CD4-positive, alpha-beta T cell (primary cell): Measurements from ENCODE around the gene CDK8. TPM values are rescaled to one million over a fixed set of nuclear protein-coding genes. Genes with fewer than 3 reads are reported as not detected.

Experiments
- ATAC-seq: fragments of 200-7000 bp; cut with Tn5 transposase; one replicate; pipeline ENCODE4 v1.10.0; 2022; ENCODE audit warnings: mild to moderate bottlenecking; ENCODE audit not compliant: poor library complexity
- CTCF ChIA-PET: fragments of 350-600 bp; sonication (Branson Sonifier 250); formaldehyde crosslinking; loops from one replicate; lab custom pipeline; 2021; ENCODE audit warnings: antibody characterized with exemption, inconsistent platforms; lab: Charles Lee
- POLR2A ChIA-PET: fragments of 350-600 bp; sonication (Branson Sonifier 250); formaldehyde crosslinking; loops from one replicate; lab custom pipeline; 2021; ENCODE audit warnings: antibody characterized with exemption, inconsistent platforms; lab: Charles Lee
- DNase-seq, 14 experiments: peaks; one replicate each; pipeline ENCODE4 v3.0.0-alpha.2; 2013 to 2020; ENCODE audit warnings: mixed read lengths in 2 of 14
- H3K27ac ChIP-seq, 2 donors: one replicate each; pipeline versions ENCODE4 v1.5.1 to v1.7.0; 2013; ENCODE audit warnings: low read length in 2 of 2, low read depth in 1 of 2, mild to moderate bottlenecking in 1 of 2
- H3K27me3 ChIP-seq, 2 experiments: 1 replicate in 1 of 2; 2 replicates in 1 of 2; pipeline versions ENCODE4 v1.6.1 to v1.7.0; 2013; ENCODE audit warnings: low read length in 2 of 2, control low read depth in 1 of 2, mild to moderate bottlenecking in 1 of 2, moderate library complexity in 1 of 2; ENCODE audit not compliant: insufficient read depth in 2 of 2, control insufficient read depth in 1 of 2
- H3K36me3 ChIP-seq: one replicate; pipeline ENCODE4 v1.6.1; 2013; ENCODE audit warnings: low read length, control low read depth; ENCODE audit not compliant: insufficient read depth
- H3K4me1 ChIP-seq: one replicate; pipeline ENCODE4 v1.6.1; 2013; ENCODE audit warnings: low read length, control low read depth; ENCODE audit not compliant: insufficient read depth
- H3K4me3 ChIP-seq: one replicate; pipeline ENCODE4 v1.5.1; 2013; ENCODE audit warnings: mild to moderate bottlenecking, low read length, moderate library complexity
- H3K9me3 ChIP-seq, 2 experiments: 1 replicate in 1 of 2; 2 replicates in 1 of 2; pipeline versions ENCODE4 v1.6.1 to v1.7.0; 2013; ENCODE audit warnings: low read length in 2 of 2, mild to moderate bottlenecking in 2 of 2, control low read depth in 1 of 2, moderate library complexity in 1 of 2; ENCODE audit not compliant: control insufficient read depth in 1 of 2, insufficient read depth in 1 of 2
- H3K27ac Mint-ChIP-seq: one replicate; pipeline ENCODE4 v1.8.0; 2020; ENCODE audit warnings: mixed read lengths
- H3K27me3 Mint-ChIP-seq: one replicate; pipeline ENCODE4 v1.8.0; 2021; ENCODE audit warnings: mixed read lengths
- H3K36me3 Mint-ChIP-seq: one replicate; pipeline ENCODE4 v1.8.0; 2021; ENCODE audit warnings: low read depth, mixed read lengths
- H3K4me1 Mint-ChIP-seq: one replicate; pipeline ENCODE4 v1.8.0; 2021; ENCODE audit warnings: low read depth, mixed read lengths
- H3K4me3 Mint-ChIP-seq: one replicate; pipeline ENCODE4 v1.8.0; 2020; ENCODE audit warnings: mild to moderate bottlenecking, mixed read lengths
- H3K9me3 Mint-ChIP-seq: one replicate; pipeline ENCODE4 v1.8.0; 2020; ENCODE audit warnings: mixed read lengths
- CTCF ChIP-seq: fragments of 200-600 bp; IDR thresholded peaks from one replicate; pipeline ENCODE4 v1.8.0; 2022; ENCODE audit warnings: antibody characterized with exemption, mild to moderate bottlenecking
- intact Hi-C, 2 experiments: fragments of 100-400 bp; cut with DNase I in 1 of 2; cut with micrococcal nuclease in 1 of 2; formaldehyde crosslinking; loops; one replicate each; pipeline versions ENCODE4 v1.15.1 to v1.9.0; 2023 to 2025; cut with DNase I, micrococcal nuclease
- total RNA-seq, 174 experiments: library from RNA in 2 of 174; stranded (reverse) in 2 of 174; gene quantifications; one replicate each; pipeline ENCODE4 v1.2.3 and lab custom pipeline; 2021 to 2026

The CDK8 gene
- total RNA-seq, 2 experiments from 2014 or later: 6.0 to 6.7 TPM

DNA sequence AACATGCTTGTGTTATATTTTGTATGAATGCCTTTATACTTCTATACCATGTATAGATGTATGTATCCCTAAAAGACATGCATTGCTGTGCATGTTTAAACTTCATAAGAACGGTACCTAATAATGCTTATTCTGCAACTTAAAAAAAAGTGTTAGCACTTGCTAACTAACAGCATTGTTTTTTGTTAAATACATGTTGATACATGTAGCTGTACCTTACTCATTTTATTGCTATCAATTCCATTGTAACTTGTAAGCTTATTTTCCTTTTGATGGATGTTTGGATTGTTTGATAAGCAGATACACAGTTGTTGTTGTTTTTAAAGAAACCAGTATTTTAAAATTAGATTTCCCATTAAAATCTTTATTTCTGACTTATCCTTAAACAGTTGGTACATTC is 53.8 kb downstream of the CDK8 start:
- peaks cover 3% of the 10 kb centered on the region for H3K4me1 ChIP-seq
- H3K27ac ChIP-seq: no peak overlapping the region
- H3K9me3 Mint-ChIP-seq: peaks cover 9% of the 10 kb centered on the region
- H3K27me3 ChIP-seq: no peaks in the 10 kb centered on the region
- ChIA-PET POLR2A (no interaction called here), CTCF (no interaction called here)
- intact Hi-C loops: no loop called here
- no peak for DNase-seq
- H3K4me3 ChIP-seq: no peak overlapping the region
- no peak for TF ChIP-seq CTCF
- H3K27me3 Mint-ChIP-seq: no peaks in the 10 kb centered on the region
- no peak for ATAC-seq
- peaks cover 6% of the 10 kb centered on the region for H3K36me3 Mint-ChIP-seq
- no peaks in the 10 kb centered on the region for H3K36me3 ChIP-seq
- no peak overlapping the region for H3K27ac Mint-ChIP-seq
- peaks cover 62% of the 10 kb centered on the region for H3K4me1 Mint-ChIP-seq
- no peaks in the 10 kb centered on the region for H3K9me3 ChIP-seq
- H3K4me3 Mint-ChIP-seq: no peak overlapping the region

DNA sequence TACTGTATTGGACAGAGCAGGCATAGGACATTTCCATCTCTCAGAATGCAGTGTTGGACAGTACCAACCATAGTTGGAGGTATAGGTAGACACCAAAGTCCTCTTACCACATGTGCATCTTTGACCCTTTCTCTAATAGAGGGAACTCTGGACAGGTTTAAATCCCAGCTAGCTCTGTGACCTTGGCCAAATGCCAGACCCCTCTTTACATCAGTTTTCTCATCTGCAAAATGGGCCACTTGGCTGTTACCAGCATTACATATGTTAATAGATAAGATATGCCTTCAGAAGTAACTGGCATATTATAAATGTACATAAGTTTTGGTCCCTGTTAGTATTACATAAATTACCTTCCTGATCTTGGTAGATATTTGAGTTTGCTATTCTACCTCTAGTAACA is 54.3 kb downstream of the CDK8 start:
- no peak for DNase-seq
- peaks cover 6% of the 10 kb centered on the region for H3K36me3 Mint-ChIP-seq
- POLR2A ChIA-PET: no interaction called here
- no peak for ATAC-seq
- no peaks in the 10 kb centered on the region for H3K9me3 ChIP-seq
- no peak overlapping the region for H3K4me3 ChIP-seq
- no peaks in the 10 kb centered on the region for H3K27me3 ChIP-seq
- H3K4me1 ChIP-seq: peaks cover 3% of the 10 kb centered on the region
- no peaks in the 10 kb centered on the region for H3K36me3 ChIP-seq
- TF ChIP-seq CTCF: no peak
- intact Hi-C loops: no loop called here
- no peak overlapping the region for H3K4me3 Mint-ChIP-seq
- peaks cover 9% of the 10 kb centered on the region for H3K9me3 Mint-ChIP-seq
- H3K27ac ChIP-seq: no peak overlapping the region
- no peak overlapping the region for H3K27ac Mint-ChIP-seq
- H3K4me1 Mint-ChIP-seq: peaks cover 64% of the 10 kb centered on the region
- H3K27me3 Mint-ChIP-seq: no peaks in the 10 kb centered on the region
- CTCF ChIA-PET: no interaction called here

GRCh38 chr13:26308836-26309235 is 54.9 kb downstream of the CDK8 start:
- Mint-ChIP-seq H3K36me3 (peaks cover 6% of the 10 kb centered on the region), H3K27ac (no peak overlapping the region), H3K4me3 (no peak overlapping the region), H3K9me3 (peaks cover 9% of the 10 kb centered on the region), H3K27me3 (no peaks in the 10 kb centered on the region), H3K4me1 (peaks cover 64% of the 10 kb centered on the region)
- no peak overlapping the region for H3K27ac ChIP-seq
- H3K4me3 ChIP-seq: no peak overlapping the region
- POLR2A ChIA-PET: no interaction called here
- intact Hi-C loops: no loop called here
- peaks cover 1% of the 10 kb centered on the region for H3K4me1 ChIP-seq
- TF ChIP-seq CTCF: no peak
- H3K36me3 ChIP-seq: no peaks in the 10 kb centered on the region
- H3K27me3 ChIP-seq: no peaks in the 10 kb centered on the region
- ATAC-seq (no peak), DNase-seq (no peak)
- CTCF ChIA-PET: no interaction called here
- H3K9me3 ChIP-seq: no peaks in the 10 kb centered on the region
